Embryonic facial prominence (tissue), 1 donor: ENCODE data around the gene LMBRD1.
"Not testable (repeated sequence)": the region's sequence is repeated elsewhere in the genome, so short reads cannot be mapped to it uniquely, and the experiment has no call there.

Experiments
- DNase-seq: peaks from one replicate; pipeline ENCODE4 v3.0.0-alpha.2; 2016; ENCODE audit errors: extremely low spot score

The LMBRD1 gene

GRCh38 chr6:69796642-69797390 is at the start of gene LMBRD1:
TSS of gene LMBRD1 (minus strand) at chr6:69797010. CDS start at chr6:69796881, 129 bp downstream.
- DNase-seq: peak; percentile 83

GRCh38 chr6:69846312-69846711 is 49.5 kb upstream of the LMBRD1 start:
- no peak for DNase-seq

- no peak for DNase-seq
Measured at GRCh38 chr6:69843189-69843588, 46.4 kb upstream of the LMBRD1 start.

GRCh38 chr6:69841862-69842261 is 45.1 kb upstream of the LMBRD1 start:
- DNase-seq: no peak

GRCh38 chr6:69835414-69836179 is 38.8 kb upstream of the LMBRD1 start:
- DNase-seq: peak; percentile 72

GRCh38 chr6:69832558-69832957 is 35.7 kb upstream of the LMBRD1 start:
- DNase-seq: no peak

GRCh38 chr6:69827276-69827893 is 30.6 kb upstream of the LMBRD1 start:
- no peak for DNase-seq

- no peak for DNase-seq
Measured at GRCh38 chr6:69825904-69826303, 29.1 kb upstream of the LMBRD1 start.

- not testable (repeated sequence) for DNase-seq
Measured at GRCh38 chr6:69824355-69824754, 27.5 kb upstream of the LMBRD1 start.

- DNase-seq: no peak
Measured at GRCh38 chr6:69820438-69820837, 23.6 kb upstream of the LMBRD1 start.

- no peak for DNase-seq
Measured at GRCh38 chr6:69820018-69820417, 23.2 kb upstream of the LMBRD1 start.

- DNase-seq: no peak
Measured at GRCh38 chr6:69819138-69819537, 22.3 kb upstream of the LMBRD1 start.

- no peak for DNase-seq
Measured at GRCh38 chr6:69818223-69818930, 21.6 kb upstream of the LMBRD1 start.

- DNase-seq: no peak
Measured at GRCh38 chr6:69817358-69817757, 20.5 kb upstream of the LMBRD1 start.

GRCh38 chr6:69816569-69816968 is 19.8 kb upstream of the LMBRD1 start:
- DNase-seq: no peak

GRCh38 chr6:69816026-69816425 is 19.2 kb upstream of the LMBRD1 start:
- no peak for DNase-seq

- DNase-seq: no peak
Measured at GRCh38 chr6:69813508-69813907, 16.7 kb upstream of the LMBRD1 start.

GRCh38 chr6:69812746-69813427 is 16.1 kb upstream of the LMBRD1 start:
- no peak for DNase-seq

- DNase-seq: no peak
Measured at GRCh38 chr6:69802995-69803394, 6.2 kb upstream of the LMBRD1 start.

GRCh38 chr6:69801711-69802110 is 4.9 kb upstream of the LMBRD1 start:
- DNase-seq: no peak

GRCh38 chr6:69801225-69801624 is 4.4 kb upstream of the LMBRD1 start:
- DNase-seq: no peak
